HT-29 (cell line): ENCODE results near the gene KBTBD3. TPM values are rescaled to one million over a fixed set of nuclear protein-coding genes. Genes with fewer than 3 reads are reported as not detected.
"Not testable (repeated sequence)": the region's sequence is repeated elsewhere in the genome, so short reads cannot be mapped to it uniquely, and the experiment has no call there.

Experiments
- DNase-seq: peaks from one replicate; pipeline ENCODE4 v3.0.0-alpha.2; 2015; ENCODE audit warnings: low spot score
- total RNA-seq: library from RNA; depleted of rRNA; stranded (reverse); fragments of >200 nt; shearing (Covaris generic); gene quantifications from 2 replicates; pipeline ENCODE4 v1.2.3, GENCODE V29; 2014; rRNA removed

KBTBD3 gene
- total RNA-seq, 1 experiment from 2014 or later: 4.7 TPM

- DNase-seq: no peak
Observed at GRCh38 chr11:106011481-106011880, 65.7 kb downstream of the KBTBD3 start.

GRCh38 chr11:106003094-106003493, 74.1 kb downstream of the KBTBD3 start:
- not testable (repeated sequence) for DNase-seq

GRCh38 chr11:106001304-106002012, 75.7 kb downstream of the KBTBD3 start:
- DNase-seq: no peak

Other genes starting within 250 kb of the KBTBD3 start
- gene MSANTD4, start 55.1 kb downstream of the KBTBD3 start, total RNA-seq: 5.9 and 7.3 TPM in 2 replicates
- 27.0 and 29.7 TPM in 2 replicates for gene AASDHPPT, start 315 bp upstream of the KBTBD3 start, total RNA-seq